NCI-H345 treated with DMSO at 0.1 percent for 48 hours (cell line): ENCODE measurements around the gene FOLH1.
"Not testable (repeated sequence)": the region's sequence is repeated elsewhere in the genome, so short reads cannot be mapped to it uniquely, and the experiment has no call there.

Experiments used
- DNase-seq: peaks from one replicate; lab custom pipeline; 2025; ENCODE audit not compliant: unreplicated experiment; lab: John Stamatoyannopoulos, UW

The FOLH1 gene

DNA sequence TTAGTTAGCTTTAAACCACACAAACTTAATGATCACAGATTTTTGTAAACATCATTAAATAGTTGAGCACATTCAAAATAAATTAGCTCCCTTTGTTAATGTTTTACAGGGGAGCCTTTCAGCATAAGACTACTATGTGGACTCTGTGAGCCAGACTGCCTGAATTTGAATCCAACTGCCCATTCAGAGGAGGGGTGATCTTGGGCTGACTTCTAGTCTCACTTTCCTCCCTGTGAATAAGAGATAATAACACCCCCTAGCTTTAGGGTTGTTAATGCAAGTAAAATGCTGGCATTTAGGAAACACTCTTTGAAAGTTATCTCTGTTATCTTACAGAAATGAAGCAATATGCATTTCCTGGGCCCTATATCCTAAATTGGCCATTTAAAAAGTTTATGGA lies 23.6 kb downstream of the FOLH1 start:
- DNase-seq = not testable (repeated sequence)

DNA sequence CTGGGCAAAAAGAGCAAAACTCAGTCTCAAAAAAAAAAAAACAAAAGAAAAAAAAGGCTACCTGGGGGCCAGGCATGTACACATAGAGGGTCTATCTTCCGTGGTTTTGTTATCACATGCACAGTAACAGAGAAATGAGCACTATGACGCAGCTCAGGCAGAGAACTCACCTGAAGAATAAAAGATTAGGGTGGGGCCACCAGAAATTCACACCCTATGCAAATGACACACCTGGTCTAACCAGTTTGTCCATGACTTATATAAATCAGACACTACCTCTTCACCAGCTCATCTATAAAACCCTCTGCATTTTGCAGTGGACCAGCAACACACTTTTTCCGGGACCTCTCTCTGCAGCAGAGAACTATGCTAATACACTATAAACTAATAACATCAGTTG lies 30.5 kb downstream of the FOLH1 start:
- not testable (repeated sequence) for DNase-seq

DNA sequence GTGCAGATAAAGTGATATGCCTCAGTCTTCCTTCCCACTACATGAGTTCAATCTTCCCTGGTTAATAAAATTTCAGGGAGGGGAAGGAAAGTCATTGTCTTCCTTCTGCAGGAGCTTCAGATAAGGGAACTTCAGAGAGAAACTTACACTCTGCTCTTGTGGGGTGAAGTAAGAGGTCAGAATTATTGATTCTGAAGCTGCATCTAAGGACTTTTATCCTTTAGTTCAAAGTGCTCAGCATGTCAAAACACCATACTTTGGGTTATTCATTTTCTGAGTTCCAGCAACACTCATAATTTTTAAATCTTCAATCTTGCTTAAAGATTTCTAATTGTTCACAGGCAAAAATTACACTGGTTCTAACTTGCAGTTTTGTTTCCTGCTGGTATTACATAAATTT lies 33.0 kb downstream of the FOLH1 start:
- not testable (repeated sequence) for DNase-seq

- not testable (repeated sequence) for DNase-seq
Observed at GRCh38 chr11:49174691-49175366, 33.6 kb downstream of the FOLH1 start.

DNA sequence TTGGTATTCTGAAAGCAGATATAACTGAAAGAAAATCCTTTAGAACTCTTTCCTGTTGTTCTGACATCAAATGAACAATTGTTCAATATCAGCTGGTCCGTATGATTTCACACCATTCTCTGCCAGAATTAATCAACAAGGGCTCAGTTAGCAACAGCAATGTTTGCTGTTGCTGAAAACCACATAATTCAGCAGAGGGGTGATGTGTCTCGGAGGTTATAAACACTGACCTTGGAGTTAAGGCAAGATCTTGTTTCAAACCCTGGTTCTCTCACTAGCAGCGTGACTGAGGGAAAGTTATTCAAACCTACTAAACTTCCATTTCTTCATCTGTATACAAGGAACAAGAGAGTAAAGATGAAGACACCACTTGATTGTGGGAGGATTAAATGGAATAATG lies 36.8 kb downstream of the FOLH1 start:
- not testable (repeated sequence) for DNase-seq

GRCh38 chr11:49169579-49169978 lies 38.8 kb downstream of the FOLH1 start:
- not testable (repeated sequence) for DNase-seq

GRCh38 chr11:49168992-49169391 lies 39.4 kb downstream of the FOLH1 start:
- not testable (repeated sequence) for DNase-seq

GRCh38 chr11:49151211-49151610 lies 57.2 kb downstream of the FOLH1 start:
- DNase-seq = no peak

DNA sequence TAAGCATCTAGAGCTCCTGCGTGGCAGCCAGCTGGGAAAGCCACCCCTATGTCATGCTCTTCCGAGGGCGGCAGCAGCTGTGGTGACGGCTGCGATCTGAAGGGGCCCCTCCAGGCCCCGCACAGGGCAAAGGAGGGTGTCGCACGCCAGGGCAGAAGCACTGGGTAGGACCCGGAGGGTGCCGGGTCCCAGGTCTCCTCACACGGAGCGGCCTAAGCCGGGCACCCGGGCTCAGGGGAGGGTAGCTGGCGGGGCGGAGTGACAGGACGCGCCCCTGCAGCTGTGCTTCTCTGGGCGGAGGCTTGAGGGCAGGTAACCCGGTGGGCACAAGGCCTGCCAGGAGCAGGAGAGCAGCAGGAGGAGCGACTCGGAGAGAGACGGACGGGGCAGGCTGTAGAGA lies 106.0 kb downstream of the FOLH1 start:
- not testable (repeated sequence) for DNase-seq
